ENCODE measurements around the gene FURIN. TPM values are rescaled to one million over a fixed set of nuclear protein-coding genes. Genes with fewer than 3 reads are reported as not detected.

Gene FURIN
- total and polyA plus RNA-seq, 9 of the 15 experiments (the other 6 are each of a cell fraction or from before 2014, with no cell fraction given): 0.92 to 99.9 (median 34.8) TPM

DNA sequence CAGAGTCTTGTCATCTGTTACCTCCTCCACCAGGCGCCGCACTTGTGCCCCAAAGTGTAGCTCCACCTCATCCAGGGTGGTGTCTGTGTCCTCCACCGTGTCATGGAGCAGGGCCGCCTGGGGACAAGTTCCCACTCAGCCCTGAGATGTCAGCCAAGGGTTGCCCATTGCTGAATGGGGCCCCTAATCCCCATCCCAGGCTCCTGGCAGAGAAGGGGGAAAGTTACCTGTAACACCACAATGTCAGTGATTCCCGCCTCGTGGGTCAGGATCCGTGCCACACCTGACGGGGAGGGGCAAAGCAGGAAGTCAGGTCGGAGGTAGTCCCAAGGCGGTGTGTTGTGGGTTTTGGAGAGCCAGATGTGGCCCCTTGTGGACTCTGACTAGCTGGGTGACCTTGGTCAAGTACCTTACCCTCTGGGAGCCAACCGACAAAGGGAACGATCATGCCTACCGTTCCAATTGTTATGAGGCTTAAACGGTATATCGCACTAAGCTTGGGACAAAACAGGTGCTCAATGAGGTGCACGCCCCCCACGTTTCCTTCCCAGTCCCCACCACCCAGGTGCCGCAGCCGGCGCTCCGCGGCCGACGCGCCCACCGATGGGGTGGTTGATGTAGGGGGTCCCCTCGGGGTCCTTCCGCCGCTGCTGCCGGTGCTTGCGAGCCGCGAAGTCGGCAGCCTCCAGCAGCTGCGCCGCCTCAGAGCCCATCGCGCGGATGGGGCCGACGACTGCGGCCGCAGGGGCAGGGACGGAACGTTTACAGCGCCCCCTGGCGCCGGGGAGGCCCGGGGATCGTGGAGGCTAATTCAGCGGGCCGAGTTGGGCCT lies 63.7 kb downstream of the FURIN start, which contains the start of gene HDDC3 (continued):
- TF ChIP-seq TGIF2 (CRISPR knock-in tag; IDR thresholded peaks at IDR 0.05) (no peak), ZNF311 (CRISPR knock-in tag; IDR thresholded peaks at IDR 0.05) (no peak), MEF2A (IDR thresholded peaks at IDR 0.05; ENCODE audit: control insufficient read depth, low read depth, low read length) (0 out of 2 replicates have a peak, but pooled peaks have one; percentile 32), ZNF184 (CRISPR knock-in tag; IDR thresholded peaks at IDR 0.05) (no peak), ZKSCAN8 (CRISPR knock-in tag; IDR thresholded peaks at IDR 0.05) (no peak), LEF1 (IDR thresholded peaks at IDR 0.05) (no peak), CREBBP (IDR thresholded peaks at IDR 0.05; ENCODE audit: low read depth, low read length) (no peak), ZNF830 (CRISPR knock-in tag; IDR thresholded peaks at IDR 0.05) (no peak), ZNF699 (CRISPR knock-in tag; IDR thresholded peaks at IDR 0.05; ENCODE audit: insufficient replicate concordance) (no peak), SREBF2 (CRISPR knock-in tag; IDR thresholded peaks at IDR 0.05) (no peak), KLF13 (tag; IDR thresholded peaks at IDR 0.05; ENCODE audit: borderline replicate concordance, low read depth) (peak; percentile 61; the same call in 1 of the 2 replicates), ZNF41 (CRISPR knock-in tag; conservative IDR thresholded peaks at IDR 0.05) (no peak), TAF15 (IDR thresholded peaks at IDR 0.05; ENCODE audit: low read depth, low read length) (no peak), ZNF778 (CRISPR knock-in tag; IDR thresholded peaks at IDR 0.05) (no peak), ZNF253 (CRISPR knock-in tag; conservative IDR thresholded peaks at IDR 0.05) (no peak)
- TF ChIP-seq, protein P1, sequence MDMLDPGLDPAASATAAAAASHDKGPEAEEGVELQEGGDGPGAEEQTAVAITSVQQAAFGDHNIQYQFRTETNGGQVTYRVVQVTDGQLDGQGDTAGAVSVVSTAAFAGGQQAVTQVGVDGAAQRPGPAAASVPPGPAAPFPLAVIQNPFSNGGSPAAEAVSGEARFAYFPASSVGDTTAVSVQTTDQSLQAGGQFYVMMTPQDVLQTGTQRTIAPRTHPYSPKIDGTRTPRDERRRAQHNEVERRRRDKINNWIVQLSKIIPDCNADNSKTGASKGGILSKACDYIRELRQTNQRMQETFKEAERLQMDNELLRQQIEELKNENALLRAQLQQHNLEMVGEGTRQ (CRISPR knock-in tag; IDR thresholded peaks at IDR 0.05): no peak
- TF ChIP-seq, protein P2, sequence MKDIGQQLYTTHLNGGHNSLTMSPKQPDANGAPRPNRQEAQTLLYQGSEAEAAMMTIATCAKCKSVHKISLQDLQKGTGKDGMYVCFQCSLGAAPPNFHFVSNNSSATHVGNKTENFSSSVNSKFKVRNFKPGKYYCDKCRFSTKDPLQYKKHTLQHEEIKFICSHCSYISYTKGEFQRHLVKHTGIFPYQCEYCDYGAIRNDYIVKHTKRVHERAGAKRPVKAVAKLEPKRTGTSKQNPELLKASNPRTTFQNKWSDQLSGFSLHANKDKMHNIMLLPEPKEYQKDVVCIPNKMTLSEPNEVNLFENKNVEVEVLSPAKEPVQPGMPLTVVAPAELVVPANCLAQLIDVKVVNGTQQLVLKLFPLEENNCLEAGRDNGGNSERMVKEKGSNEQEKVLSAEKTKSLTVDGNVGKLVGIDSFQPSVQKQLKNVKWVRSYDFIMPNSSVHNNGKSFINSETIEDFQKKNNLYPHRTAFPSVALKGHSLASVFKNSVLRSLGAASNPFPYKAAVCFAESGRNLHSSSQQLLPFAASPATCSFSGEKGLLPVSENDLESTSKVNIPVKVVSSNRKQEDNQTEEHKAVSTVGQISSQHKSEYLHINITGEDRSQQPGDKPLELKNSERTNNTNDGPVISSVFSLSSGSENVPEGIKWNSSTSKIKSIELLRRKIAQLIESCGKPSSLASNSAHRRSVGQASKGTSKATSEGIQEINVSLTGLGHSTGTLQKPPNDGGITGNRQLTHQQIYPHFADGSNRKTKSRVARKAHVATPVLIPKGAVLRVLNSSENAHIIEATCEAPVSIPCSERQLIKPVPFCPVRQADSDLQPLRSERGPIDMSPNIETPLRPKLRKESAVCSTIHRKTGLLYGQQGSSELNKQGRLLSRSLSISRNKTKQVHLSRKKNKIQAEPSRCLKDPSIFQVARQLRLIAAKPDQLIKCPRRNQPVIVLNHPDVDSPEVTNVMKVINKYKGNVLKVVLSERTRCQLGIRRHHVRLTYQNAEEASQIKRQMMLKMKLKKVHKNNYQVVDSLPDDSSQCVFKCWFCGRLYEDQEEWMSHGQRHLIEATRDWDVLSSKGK (CRISPR knock-in tag; IDR thresholded peaks at IDR 0.05): no peak
- TF ChIP-seq, protein P3, sequence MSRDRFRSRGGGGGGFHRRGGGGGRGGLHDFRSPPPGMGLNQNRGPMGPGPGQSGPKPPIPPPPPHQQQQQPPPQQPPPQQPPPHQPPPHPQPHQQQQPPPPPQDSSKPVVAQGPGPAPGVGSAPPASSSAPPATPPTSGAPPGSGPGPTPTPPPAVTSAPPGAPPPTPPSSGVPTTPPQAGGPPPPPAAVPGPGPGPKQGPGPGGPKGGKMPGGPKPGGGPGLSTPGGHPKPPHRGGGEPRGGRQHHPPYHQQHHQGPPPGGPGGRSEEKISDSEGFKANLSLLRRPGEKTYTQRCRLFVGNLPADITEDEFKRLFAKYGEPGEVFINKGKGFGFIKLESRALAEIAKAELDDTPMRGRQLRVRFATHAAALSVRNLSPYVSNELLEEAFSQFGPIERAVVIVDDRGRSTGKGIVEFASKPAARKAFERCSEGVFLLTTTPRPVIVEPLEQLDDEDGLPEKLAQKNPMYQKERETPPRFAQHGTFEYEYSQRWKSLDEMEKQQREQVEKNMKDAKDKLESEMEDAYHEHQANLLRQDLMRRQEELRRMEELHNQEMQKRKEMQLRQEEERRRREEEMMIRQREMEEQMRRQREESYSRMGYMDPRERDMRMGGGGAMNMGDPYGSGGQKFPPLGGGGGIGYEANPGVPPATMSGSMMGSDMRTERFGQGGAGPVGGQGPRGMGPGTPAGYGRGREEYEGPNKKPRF (IDR thresholded peaks at IDR 0.05; ENCODE audit: low read depth, low read length): no peak

Data from K562 (cell line).